Parathyroid adenoma (tissue), 2 donors: Measurements from ENCODE around the gene MAT2A.
A peak's percentile ranks its signal among the peaks of the same experiment; 100 is the strongest.

ENCODE experiments used
- H2AFZ ChIP-seq: fragments of 300-600 bp; sonication (generic); one replicate; pipeline ENCODE4 v1.7.0; 2017; ENCODE audit warnings: antibody characterized with exemption, mild to moderate bottlenecking
- H3K27ac ChIP-seq: fragments of 300-600 bp; sonication (generic); one replicate; pipeline ENCODE4 v1.7.0; 2017
- H3K27me3 ChIP-seq: fragments of 300-600 bp; sonication (generic); one replicate; pipeline ENCODE4 v1.7.0; 2017; ENCODE audit warnings: low read length; ENCODE audit not compliant: control insufficient read depth, insufficient read depth
- H3K36me3 ChIP-seq: fragments of 300-600 bp; sonication (generic); one replicate; pipeline ENCODE4 v1.7.0; 2017; ENCODE audit warnings: low read length; ENCODE audit not compliant: control insufficient read depth, insufficient read depth
- H3K4me1 ChIP-seq: fragments of 300-600 bp; sonication (generic); one replicate; pipeline ENCODE4 v1.7.0; 2017; ENCODE audit warnings: control low read depth
- H3K4me2 ChIP-seq: fragments of 300-600 bp; sonication (generic); one replicate; pipeline ENCODE4 v1.7.0; 2017; ENCODE audit warnings: low read length
- H3K4me3 ChIP-seq: fragments of 300-600 bp; sonication (generic); one replicate; pipeline ENCODE4 v1.7.0; 2017; ENCODE audit warnings: low read depth, low read length
- H3K79me2 ChIP-seq: fragments of 300-600 bp; sonication (generic); one replicate; pipeline ENCODE4 v1.7.0; 2017; ENCODE audit warnings: control low read depth
- H3K9ac ChIP-seq: fragments of 300-600 bp; sonication (generic); one replicate; pipeline ENCODE4 v1.7.0; 2017; ENCODE audit warnings: mild to moderate bottlenecking
- H3K9me3 ChIP-seq: fragments of 300-600 bp; sonication (generic); one replicate; pipeline ENCODE4 v1.7.0; 2017; ENCODE audit warnings: low read length; ENCODE audit not compliant: control insufficient read depth
- CTCF ChIP-seq: fragments of 300-600 bp; sonication (generic); IDR thresholded peaks from one replicate; pipeline ENCODE4 v1.7.0; 2017; ENCODE audit warnings: antibody characterized with exemption, mild to moderate bottlenecking
- donor health status: primary hyperparathyroidism.

The MAT2A gene

GRCh38 chr2:85523903-85524335, 15.0 kb upstream of the MAT2A start:
- peak overlapping the region; percentile 12 for H3K4me2 ChIP-seq
- no peaks in the 10 kb centered on the region for H3K36me3 ChIP-seq
- no peak overlapping the region for H3K4me3 ChIP-seq
- no peaks in the 10 kb centered on the region for H3K27me3 ChIP-seq
- no peaks in the 10 kb centered on the region for H3K9me3 ChIP-seq
- peak overlapping the region; percentile 84 for H2AFZ ChIP-seq
- H3K4me1 ChIP-seq = peaks cover 25% of the 10 kb centered on the region
- no peaks in the 10 kb centered on the region for H3K79me2 ChIP-seq
- no peak for TF ChIP-seq CTCF
- H3K9ac ChIP-seq = peak overlapping the region; percentile 8
- peak overlapping the region; percentile 94 for H3K27ac ChIP-seq

- Histone ChIP-seq H3K79me2 (no peaks in the 10 kb centered on the region), H3K27me3 (no peaks in the 10 kb centered on the region), H3K36me3 (no peaks in the 10 kb centered on the region), H3K27ac (peak overlapping the region; percentile 94), H3K4me2 (peak overlapping the region; percentile 37), H3K9me3 (no peaks in the 10 kb centered on the region), H2AFZ (peak overlapping the region; percentile 84), H3K9ac (peak overlapping the region; percentile 8), H3K4me3 (peak overlapping the region; percentile 1), H3K4me1 (peaks cover 25% of the 10 kb centered on the region)
- TF ChIP-seq CTCF = no peak
Measured at GRCh38 chr2:85524336-85524908, 14.5 kb upstream of the MAT2A start.

GRCh38 chr2:85525029-85525428, 13.9 kb upstream of the MAT2A start:
- peak overlapping the region; percentile 84 for H2AFZ ChIP-seq
- peak overlapping the region; percentile 1 for H3K4me3 ChIP-seq
- no peaks in the 10 kb centered on the region for H3K36me3 ChIP-seq
- no peaks in the 10 kb centered on the region for H3K79me2 ChIP-seq
- H3K9ac ChIP-seq = no peak overlapping the region
- H3K27ac ChIP-seq = peak overlapping the region; percentile 94
- H3K9me3 ChIP-seq = no peaks in the 10 kb centered on the region
- no peaks in the 10 kb centered on the region for H3K27me3 ChIP-seq
- H3K4me1 ChIP-seq = peaks cover 25% of the 10 kb centered on the region
- H3K4me2 ChIP-seq = peak overlapping the region; percentile 37
- no peak for TF ChIP-seq CTCF

GRCh38 chr2:85525567-85525966, 13.4 kb upstream of the MAT2A start:
- Histone ChIP-seq H3K9me3 (no peaks in the 10 kb centered on the region), H3K36me3 (no peaks in the 10 kb centered on the region), H3K27me3 (no peaks in the 10 kb centered on the region), H3K4me2 (peak overlapping the region; percentile 37), H3K4me1 (peaks cover 25% of the 10 kb centered on the region), H3K79me2 (no peaks in the 10 kb centered on the region), H3K27ac (peak overlapping the region; percentile 94), H3K4me3 (no peak overlapping the region), H2AFZ (peak overlapping the region; percentile 84), H3K9ac (no peak overlapping the region)
- no peak for TF ChIP-seq CTCF

GRCh38 chr2:85527787-85528186, 11.2 kb upstream of the MAT2A start:
- Histone ChIP-seq H3K4me2 (no peak overlapping the region), H3K9me3 (no peaks in the 10 kb centered on the region), H3K79me2 (no peaks in the 10 kb centered on the region), H2AFZ (no peak overlapping the region), H3K36me3 (no peaks in the 10 kb centered on the region), H3K4me1 (peaks cover 25% of the 10 kb centered on the region), H3K27ac (no peak overlapping the region), H3K27me3 (no peaks in the 10 kb centered on the region), H3K4me3 (no peak overlapping the region), H3K9ac (no peak overlapping the region)
- TF ChIP-seq CTCF = no peak
